ENCODE data around the gene PAPPA. TPM values are rescaled to one million over a fixed set of nuclear protein-coding genes. Genes with fewer than 3 reads are reported as not detected.

PAPPA gene
- total RNA-seq, 1 experiment from 2014 or later = 0.17 TPM

- no peak overlapping the region for H3K4me3 Mint-ChIP-seq
- peaks cover 57 to 69% of the 10 kb centered on the region in 2 experiments for H3K4me1 Mint-ChIP-seq
- DNase-seq = no peak
These were observed 120.7 kb downstream of the PAPPA start for GRCh38 chr9:116274293-116274692.

More at GRCh38 chr9:116274293-116274692, 120.7 kb downstream of the PAPPA start:
- Histone ChIP-seq H2BK15ac (ENCODE audit: low read depth, low read length) (no peak overlapping the region), H4K5ac (ENCODE audit: insufficient read length, low read depth, low read length) (no peak overlapping the region), H3K9ac (ENCODE audit: extremely low read depth, insufficient read length, low read length) (no peak overlapping the region), H3K23ac (ENCODE audit: insufficient read length, low read depth, low read length) (no peak overlapping the region), H3K27ac (ENCODE audit: insufficient read length, low read depth, low read length) (no peak overlapping the region), H3K27me3 (ENCODE audit: insufficient read depth, low read length) (peaks cover 64% of the 10 kb centered on the region), H3K4me2 (ENCODE audit: insufficient read depth, insufficient read length, low read length) (no peak overlapping the region), H3K4ac (ENCODE audit: low read depth, low read length) (no peak overlapping the region), H3K14ac (ENCODE audit: insufficient read depth, low read length) (no peak overlapping the region), H4K20me1 (ENCODE audit: control insufficient read depth, insufficient read depth, insufficient read length) (no peaks in the 10 kb centered on the region), H2BK12ac (ENCODE audit: insufficient read length, low read depth, low read length) (no peak overlapping the region), H3K79me1 (ENCODE audit: insufficient read depth, low read depth, low read length, poor library complexity, severe bottlenecking) (no peaks in the 10 kb centered on the region), H3K9me3 (ENCODE audit: control insufficient read depth, low read depth, low read length) (no peaks in the 10 kb centered on the region), H2AFZ (ENCODE audit: low read length) (no peak overlapping the region), H3K4me1 (ENCODE audit: insufficient read depth, low read length) (peaks cover 3% of the 10 kb centered on the region; the same call in 1 of the 2 replicates), H2BK120ac (ENCODE audit: low read depth, low read length, poor library complexity, severe bottlenecking) (no peak overlapping the region), H3T11ph (ENCODE audit: low read length) (no peak overlapping the region), H3K56ac (ENCODE audit: insufficient read length, low read depth, low read length) (no peak overlapping the region), H4K91ac (ENCODE audit: insufficient read length, low read depth, low read length) (no peak overlapping the region), H3K18ac (ENCODE audit: insufficient read length, low read depth, low read length) (no peak overlapping the region), H2BK20ac (ENCODE audit: low read depth, low read length, poor library complexity, severe bottlenecking) (no peak overlapping the region), H2BK5ac (ENCODE audit: insufficient read length, low read length) (no peak overlapping the region), H3K23me2 (ENCODE audit: insufficient read length, low read depth, low read length, poor library complexity, severe bottlenecking) (no peaks in the 10 kb centered on the region), H4K8ac (replicated peaks; ENCODE audit: insufficient read length, low read depth, low read length) (no peak overlapping the region), H2AK5ac (ENCODE audit: insufficient read length, low read length) (no peak overlapping the region), H3K79me2 (ENCODE audit: insufficient read depth, low read length) (no peaks in the 10 kb centered on the region)
- H3K27me3 Mint-ChIP-seq (ENCODE audit: low read depth) = peaks cover 99% of the 10 kb centered on the region
- H3K27ac Mint-ChIP-seq = no peak overlapping the region
- TF ChIP-seq, protein P1, sequence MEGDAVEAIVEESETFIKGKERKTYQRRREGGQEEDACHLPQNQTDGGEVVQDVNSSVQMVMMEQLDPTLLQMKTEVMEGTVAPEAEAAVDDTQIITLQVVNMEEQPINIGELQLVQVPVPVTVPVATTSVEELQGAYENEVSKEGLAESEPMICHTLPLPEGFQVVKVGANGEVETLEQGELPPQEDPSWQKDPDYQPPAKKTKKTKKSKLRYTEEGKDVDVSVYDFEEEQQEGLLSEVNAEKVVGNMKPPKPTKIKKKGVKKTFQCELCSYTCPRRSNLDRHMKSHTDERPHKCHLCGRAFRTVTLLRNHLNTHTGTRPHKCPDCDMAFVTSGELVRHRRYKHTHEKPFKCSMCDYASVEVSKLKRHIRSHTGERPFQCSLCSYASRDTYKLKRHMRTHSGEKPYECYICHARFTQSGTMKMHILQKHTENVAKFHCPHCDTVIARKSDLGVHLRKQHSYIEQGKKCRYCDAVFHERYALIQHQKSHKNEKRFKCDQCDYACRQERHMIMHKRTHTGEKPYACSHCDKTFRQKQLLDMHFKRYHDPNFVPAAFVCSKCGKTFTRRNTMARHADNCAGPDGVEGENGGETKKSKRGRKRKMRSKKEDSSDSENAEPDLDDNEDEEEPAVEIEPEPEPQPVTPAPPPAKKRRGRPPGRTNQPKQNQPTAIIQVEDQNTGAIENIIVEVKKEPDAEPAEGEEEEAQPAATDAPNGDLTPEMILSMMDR (conservative IDR thresholded peaks at IDR 0.05) = no peak
- no peaks in the 10 kb centered on the region; a peak in 1 of 5 replicates for H3K9me3 Mint-ChIP-seq
- no CpG with 5 or more reads among the region's 2 CpGs for WGBS (ENCODE audit: extremely low coverage, insufficient read length, low lambda C conversion rate)
- no peaks in the 10 kb centered on the region for H3K36me3 Mint-ChIP-seq (ENCODE audit: insufficient read depth in 1 of 3, low read depth in 3 of 3)

Measured in H9 (cell line).